ENCODE measurements around the gene RBBP8NL.

The RBBP8NL gene
- total RNA-seq, result 0 reads per million in 2 donors

DNA sequence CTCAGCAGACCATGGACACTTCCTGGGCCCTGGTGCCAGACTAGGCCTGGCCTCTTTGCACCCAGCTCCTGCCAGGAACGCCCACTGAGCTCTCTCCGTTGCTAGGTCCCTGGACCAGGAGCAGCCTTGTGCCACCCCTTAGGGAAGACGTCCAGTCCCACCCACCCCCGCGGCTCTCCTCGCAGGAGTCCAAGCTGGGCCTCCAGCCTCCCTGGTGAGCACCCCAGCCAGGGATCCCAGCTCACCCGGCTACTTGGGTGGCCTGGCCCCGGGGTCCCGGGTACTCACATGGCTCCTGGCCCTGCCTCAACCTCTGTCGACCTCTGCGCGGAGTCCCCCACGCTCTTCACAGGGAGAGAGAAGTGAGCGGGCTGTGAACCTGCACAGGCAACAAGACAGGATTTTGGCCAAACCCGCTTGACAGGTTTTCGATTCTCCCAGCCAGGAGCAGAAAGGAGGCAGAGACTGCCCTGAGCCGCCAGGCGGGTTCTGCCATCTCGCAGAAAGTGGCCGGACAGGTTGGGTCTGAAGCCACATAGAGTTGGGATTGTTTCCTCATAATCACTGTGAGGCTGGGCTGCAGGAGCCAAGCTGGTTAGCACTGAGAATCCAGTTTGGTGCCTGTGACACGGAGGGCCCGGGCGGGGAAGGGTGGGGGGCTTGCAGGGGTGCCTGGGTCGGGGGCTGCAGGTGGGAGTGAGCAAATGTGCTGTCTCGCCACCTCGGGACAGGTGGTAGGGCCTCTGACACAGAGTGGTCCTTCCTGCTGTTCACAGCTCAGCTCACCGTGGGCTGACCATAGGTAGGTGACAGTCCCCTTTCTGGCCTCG, at the start of gene RBBP8NL:
TSS of gene RBBP8NL (minus strand) at position 368 of the 830 bp plus-strand sequence. CDS start 7,892 bp downstream, outside the sequence.
- no peak for DNase-seq

DNA sequence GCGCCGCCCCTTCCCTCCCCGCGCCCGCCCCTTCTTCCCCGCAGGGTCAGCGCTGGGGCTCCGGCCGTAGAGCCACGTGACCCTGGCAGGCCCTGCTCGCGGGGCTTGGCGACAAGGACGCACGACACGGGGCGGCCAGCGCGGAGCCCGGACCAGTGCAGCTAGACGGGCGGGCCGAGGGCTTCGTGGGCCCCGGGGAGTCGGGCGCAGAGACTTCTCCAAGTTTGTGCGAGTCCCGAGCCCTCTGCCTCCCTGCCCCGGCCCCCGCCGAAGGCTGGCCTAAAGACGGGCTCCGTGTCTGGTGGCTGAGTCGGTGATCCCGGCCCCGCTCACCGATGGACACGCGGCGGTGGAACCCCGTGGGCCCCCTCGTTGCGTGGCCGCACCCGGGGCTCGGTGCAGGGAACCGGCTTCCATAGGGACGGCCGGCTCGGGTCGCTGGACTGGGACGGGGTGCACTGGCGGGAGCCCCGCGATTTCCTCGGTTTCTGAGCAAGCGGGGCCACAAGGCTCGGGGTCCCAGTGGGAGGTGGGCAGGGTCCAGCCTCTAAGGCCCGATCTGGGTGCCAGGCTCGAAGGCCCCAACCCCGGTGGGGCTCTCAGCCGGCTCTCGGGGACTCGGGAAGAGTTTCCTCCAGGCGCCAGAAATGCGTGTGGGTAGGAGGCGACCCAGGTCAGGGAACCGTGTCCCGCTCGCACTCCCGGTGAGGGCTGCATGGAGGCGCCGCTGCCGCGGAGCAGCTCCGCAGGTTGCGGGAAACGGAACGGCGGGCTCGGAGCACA, 48.9 kb upstream of the RBBP8NL start:
- no peak for DNase-seq

GRCh38 chr20:62475772-62476055, 48.4 kb upstream of the RBBP8NL start, which contains the start of gene GATA5:
GATA5 (minus strand) TSS chr20:62475995; CDS start chr20:62475521, 474 bp downstream.
- no peak for DNase-seq

DNA sequence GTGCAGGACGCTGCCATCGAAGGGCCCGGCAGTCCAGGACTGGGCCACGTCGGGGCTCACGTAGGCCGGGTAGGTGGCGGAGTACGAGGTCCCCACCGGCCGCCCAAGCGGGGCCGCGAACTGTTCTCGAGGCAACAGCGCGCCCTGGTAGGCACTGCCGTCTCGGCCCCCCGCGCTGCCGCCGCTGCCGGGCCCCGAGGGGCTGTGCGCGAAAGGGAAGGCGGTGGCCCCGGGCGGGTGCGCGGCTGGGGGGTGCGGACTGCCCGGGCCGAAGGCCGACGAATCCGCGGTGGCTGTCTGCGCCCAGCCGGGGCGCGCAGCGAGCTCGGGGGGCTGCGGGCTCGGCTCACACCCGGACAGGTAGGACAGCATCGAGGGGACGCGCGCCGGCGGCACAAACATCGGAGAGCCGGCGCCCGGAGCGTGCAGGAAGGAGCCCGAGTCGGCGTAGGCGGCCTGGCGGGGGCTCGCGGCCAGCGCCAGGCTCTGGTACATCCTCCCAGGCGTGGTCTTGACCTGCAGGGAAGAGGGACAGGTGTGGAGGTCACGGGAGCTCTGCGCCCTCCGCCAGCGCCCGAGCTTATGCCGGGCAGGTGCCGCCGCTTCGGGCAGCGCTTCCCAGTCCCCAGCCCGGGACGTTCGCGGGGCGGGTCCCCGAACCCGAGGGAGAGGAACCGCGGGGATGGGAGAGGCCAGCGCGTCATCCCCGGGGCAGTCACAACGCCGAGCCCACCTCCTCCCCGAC, 47.9 kb upstream of the RBBP8NL start:
- no peak for DNase-seq

GRCh38 chr20:62474604-62475026, 47.3 kb upstream of the RBBP8NL start:
- DNase-seq, result no peak

DNA sequence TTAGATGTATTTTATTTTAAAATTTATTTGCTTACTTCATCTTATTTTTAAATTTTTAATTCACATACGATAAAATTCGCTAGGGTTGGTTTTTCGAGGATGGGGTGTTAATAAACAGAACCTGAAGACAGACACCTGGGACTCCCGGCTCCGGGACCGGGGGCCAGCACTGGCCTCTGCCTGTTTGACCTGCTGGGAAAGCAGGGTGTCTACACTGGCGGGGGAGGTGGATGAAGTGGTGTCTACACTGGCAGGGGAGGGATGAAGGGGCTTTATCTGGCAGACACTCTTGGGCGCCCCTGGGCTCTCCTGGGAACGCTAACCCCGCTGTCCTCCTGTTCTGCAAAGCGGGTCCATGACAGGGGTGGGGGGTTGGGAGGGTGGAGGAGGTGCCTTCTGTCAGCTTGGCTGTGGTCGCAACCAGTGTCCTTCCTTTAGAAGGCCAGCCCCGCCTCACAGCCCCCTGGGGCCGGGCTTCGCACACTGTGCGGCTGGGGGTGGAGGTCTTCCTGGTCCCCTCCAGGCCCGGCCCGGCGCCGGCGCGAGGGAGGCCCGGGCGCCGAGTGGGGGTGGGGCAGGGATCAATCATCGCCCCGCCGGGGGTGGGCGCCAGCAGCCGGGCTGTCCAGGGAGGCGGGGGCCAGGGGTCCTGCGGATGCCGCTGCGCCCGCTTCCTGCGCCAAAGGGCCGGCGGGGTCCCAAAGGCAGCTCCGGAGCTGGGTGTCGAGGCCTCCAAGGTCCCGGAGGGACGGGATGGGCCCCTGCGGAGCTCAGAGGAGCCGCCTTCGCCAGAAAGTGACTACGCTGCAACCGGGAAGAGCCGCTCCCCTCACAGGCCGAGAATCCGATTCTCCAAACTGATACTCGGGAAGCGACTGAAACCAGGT, 46.6 kb upstream of the RBBP8NL start:
- DNase-seq, result no peak

- DNase-seq, result no peak
Measured at GRCh38 chr20:62472941-62473585, 45.7 kb upstream of the RBBP8NL start.

- DNase-seq, result no peak
Measured at GRCh38 chr20:62472138-62472940, 45.0 kb upstream of the RBBP8NL start.

DNA sequence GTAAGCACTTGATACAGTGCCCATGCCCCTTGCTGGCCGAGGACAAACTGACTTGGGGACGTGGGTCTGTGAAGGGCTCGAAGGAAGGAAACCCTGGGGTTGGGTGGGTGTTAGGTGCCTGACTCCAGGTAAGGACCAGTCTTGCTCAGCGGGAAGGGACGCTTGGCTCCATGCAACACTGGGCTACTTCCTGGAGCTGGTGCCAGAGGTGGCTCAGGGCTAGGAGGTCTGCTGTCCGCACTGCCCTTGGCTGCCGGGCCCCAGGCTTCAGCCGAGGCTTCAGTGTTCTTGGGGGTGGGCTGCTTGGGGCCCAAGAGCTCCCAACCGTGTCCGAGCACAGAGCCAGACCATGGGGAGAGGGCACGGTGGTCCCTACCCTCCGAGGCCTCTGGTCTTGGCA, 43.1 kb upstream of the RBBP8NL start:
- DNase-seq, result no peak

DNA sequence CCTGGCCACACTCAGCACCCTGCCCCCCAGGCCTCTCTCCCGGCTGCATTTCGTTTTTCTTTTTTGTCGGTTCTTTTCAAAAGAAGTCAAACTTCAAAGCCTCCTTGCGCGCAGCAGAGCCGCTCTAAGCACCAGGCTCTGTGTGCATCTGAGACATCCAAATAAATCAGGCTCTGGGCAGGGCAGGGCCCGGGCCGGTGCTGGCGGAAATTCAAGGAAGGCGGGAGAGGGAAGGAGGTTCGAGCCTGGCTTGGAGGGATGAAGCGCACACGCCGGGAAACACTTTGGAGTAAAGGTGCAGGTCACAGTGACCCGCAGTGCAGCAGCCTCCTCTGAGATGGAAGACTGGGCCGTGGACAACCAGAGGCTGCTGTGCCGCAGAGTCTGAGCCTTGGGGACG, 42.7 kb upstream of the RBBP8NL start:
- no peak for DNase-seq

- no peak for DNase-seq
Measured at GRCh38 chr20:62469352-62469751, 42.0 kb upstream of the RBBP8NL start.

- DNase-seq, result no peak
Measured at GRCh38 chr20:62466806-62467537, 39.6 kb upstream of the RBBP8NL start.

DNA sequence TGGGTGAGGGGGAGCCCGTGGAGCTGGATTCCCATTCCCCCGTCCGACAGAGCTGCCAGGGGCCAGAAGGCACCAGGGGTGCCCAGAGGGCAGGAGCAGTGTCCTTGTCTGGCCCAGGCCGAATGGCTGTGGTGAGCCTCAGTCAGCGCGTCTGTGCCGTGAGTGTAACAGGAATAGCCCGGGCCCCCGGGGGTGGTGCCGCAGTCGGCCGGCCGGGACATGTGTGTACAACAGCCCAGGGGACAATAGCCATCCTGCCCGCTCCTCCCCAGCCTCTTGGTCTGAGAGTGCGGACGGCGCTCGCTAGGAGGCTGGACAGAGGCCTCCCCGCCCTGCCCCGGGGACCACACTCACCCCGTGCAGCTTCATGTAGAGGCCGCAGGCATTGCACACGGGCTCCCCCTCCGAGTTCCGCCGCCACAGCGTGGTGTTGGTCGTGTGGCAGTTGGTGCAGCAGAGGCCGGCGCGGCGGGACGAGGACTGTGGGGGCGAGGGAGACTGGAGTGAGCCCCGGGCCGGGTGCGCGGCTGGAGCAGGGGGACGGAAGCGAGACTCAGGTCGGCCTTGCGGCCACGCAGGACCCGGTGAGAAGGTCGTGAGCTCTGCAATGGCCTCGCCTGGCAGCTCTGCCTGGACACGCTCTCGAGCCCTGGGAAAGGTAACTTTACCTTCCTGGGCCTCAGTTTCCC, 38.9 kb upstream of the RBBP8NL start:
- no peak for DNase-seq

GRCh38 chr20:62464990-62465389, 37.7 kb upstream of the RBBP8NL start:
- no peak for DNase-seq

DNA sequence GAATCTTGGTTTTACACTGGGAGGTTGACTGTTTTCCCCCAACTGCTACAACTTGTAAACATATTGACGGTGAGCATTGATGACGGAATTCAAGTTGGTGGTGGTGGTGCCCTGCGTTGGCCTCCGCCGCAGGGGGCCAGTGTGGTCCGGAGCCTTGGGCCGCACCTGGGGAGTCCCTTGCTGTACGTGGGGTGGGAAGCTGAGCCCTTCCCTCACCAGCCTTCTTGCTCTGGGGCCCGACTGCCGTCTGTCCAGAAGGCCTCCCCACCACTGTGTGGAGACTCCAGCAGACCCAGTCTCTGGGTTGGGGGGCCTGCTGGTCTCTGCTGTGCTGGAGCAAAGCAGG, 37.1 kb upstream of the RBBP8NL start:
- no peak for DNase-seq

DNA sequence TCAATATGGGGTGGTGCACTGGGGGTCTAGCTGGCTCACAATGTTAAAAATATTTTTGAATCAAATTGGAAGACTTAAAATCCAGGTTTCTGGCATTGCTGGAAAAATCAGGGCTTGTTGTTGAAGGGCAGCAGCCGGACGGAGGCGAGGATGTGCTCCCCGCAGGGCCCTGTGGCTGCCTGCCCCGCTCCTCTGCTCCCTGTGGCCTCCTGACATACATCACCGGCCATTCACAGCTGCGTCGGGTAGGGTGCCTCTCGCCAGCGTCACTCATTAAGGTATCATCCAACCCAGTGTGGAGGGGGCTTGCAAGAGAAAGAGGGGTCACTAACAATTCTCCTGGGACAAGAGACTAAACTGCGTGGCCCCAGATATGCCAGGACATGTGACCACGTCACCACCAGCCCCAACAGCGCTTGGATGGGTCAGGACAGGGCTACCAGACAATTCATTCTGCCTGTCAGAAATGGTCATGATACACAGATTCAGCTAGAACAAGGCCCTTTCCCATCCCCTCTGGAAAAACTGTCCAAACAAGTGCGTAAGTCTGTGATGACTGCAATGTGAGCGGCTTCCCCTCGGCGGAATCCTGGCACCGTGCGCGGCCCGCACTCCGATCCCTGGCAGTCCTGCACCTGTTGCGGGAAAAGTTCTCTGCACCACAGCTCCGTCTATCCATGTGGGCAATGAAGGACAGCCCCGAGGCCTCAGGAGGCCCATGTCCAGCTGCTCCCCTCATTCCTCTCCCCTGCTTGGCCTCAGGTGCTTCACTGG, 36.5 kb upstream of the RBBP8NL start:
- no peak for DNase-seq

DNA sequence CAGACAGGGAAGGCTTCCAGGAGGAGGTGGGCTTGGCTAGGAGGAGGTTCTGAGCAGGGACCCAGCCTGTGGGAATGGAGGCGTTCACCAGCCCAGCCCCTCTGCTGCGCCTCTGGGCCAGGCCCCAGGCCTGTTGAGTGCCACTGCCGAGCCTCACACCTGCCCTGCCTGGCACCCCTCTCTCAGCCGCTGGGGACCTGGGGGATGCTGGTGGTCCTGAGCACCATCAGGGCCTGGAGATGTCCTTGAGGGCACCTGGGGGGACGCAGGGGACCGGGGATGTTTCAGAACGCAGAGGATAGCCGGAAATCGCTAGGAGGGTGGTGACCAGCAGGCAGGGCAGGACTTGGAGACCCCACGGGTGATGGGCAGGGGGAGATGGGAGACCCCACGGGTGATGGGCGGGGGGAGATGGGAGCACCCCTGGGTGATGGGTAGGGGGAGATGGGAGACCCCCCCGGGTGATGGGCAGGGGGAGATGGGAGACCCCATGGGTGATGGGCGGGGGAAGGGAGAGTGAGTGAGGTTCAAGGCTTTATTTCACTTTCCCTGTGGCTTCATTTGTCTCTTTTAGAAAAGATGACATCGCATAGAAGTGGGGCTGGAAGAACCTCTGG, 35.7 kb upstream of the RBBP8NL start:
- no peak for DNase-seq

GRCh38 chr20:62461834-62462233, 34.5 kb upstream of the RBBP8NL start:
- DNase-seq, result no peak

Measured in T-helper 9 cell (primary cell).